C4-2B (cell line): ENCODE results near the gene DST.

Experiments
- CTCF ChIP-seq: fragments of 450-650 bp; conservative IDR thresholded peaks from 2 replicates; pipeline ENCODE4 v1.5.1; 2017; ENCODE audit warnings: mild to moderate bottlenecking
- ZFX ChIP-seq: fragments of 450-650 bp; IDR thresholded peaks from 2 replicates; pipeline ENCODE4 v1.6.1; 2017

DNA sequence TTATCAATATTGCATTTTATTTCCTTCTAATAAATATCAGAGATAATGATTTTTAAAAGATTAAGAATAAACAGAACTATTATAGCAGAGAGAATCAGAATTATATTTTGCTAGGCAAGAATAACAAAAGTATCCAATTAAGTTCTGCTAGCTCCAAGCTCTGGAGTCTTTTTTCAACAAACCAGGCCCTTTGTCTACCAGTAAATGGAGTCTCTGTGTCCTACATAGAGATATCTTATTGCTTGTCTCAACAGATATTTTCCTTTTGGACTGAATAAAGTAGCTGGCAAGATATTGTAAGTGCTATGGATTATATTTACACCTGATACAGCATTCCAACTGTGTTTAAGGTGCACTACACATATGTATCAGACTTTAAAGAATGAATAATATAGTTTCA, 107.1 kb downstream of the DST start:
- TF ChIP-seq CTCF (no peak), ZFX (no peak)
